Coronary artery (tissue), 2 donors: ENCODE results near the gene ZNF829.
A peak's percentile ranks its signal among the peaks of the same experiment; 100 is the strongest.

ENCODE experiments used
- DNase-seq: peaks from one replicate; pipeline ENCODE4 v3.0.0-alpha.2; 2017; ENCODE audit warnings: low spot score
- H3K27ac ChIP-seq, 2 donors: fragments of 200-600 bp; sonication (generic); one replicate each; pipeline ENCODE4 v1.5.1; 2016 to 2019
- H3K4me3 ChIP-seq: fragments of 200-600 bp; sonication (generic); 2 replicates; pipeline ENCODE4 v1.5.1; 2016; ENCODE audit warnings: mild to moderate bottlenecking, moderate library complexity
- CTCF ChIP-seq: fragments of 200-600 bp; sonication (generic); IDR thresholded peaks from one replicate; pipeline ENCODE4 v1.5.1; 2019; ENCODE audit warnings: antibody characterized with exemption

Gene ZNF829

DNA sequence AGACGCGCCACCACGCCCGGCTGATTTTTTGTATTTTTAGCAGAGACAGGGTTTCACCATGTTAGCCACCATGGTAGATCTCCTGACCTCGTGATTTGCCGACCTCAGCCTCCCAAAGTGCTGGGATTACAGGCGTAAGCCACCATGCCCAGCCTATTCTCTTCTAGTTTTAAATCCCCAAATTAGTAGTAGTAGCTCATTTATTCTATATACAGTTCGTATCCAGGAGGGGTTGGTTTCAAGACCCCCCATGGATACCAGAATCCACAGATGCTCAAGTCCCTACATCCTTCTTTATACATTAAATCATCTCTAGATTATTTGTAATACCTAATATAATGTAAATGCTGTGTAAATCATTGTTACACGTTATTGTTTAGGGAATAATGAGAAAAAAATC, 2.0 kb upstream of the ZNF829 start:
- DNase-seq: no peak
- Histone ChIP-seq H3K4me3 (no peak overlapping the region), H3K27ac (no peak overlapping the region)
- TF ChIP-seq CTCF: no peak

- H3K4me3 ChIP-seq: peak overlapping the region; percentile 78
- DNase-seq: no peak
- peak overlapping the region in 1 of 2 donors; percentile 82 for H3K27ac ChIP-seq
These were observed 900 bp upstream of the ZNF829 start for GRCh38 chr19:36916991-36917390.

GRCh38 chr19:36898422-36898821, 17.7 kb downstream of the ZNF829 start:
- Histone ChIP-seq H3K4me3 (no peak overlapping the region), H3K27ac (no peak overlapping the region)
- TF ChIP-seq CTCF: no peak
- no peak for DNase-seq

More at GRCh38 chr19:36916991-36917390, 900 bp upstream of the ZNF829 start:
- TF ChIP-seq CTCF: no peak

GRCh38 chr19:36894849-36895383, 21.2 kb downstream of the ZNF829 start:
- H3K27ac ChIP-seq: no peak overlapping the region
- no peak overlapping the region for H3K4me3 ChIP-seq
- DNase-seq: no peak
- TF ChIP-seq CTCF: no peak

DNA sequence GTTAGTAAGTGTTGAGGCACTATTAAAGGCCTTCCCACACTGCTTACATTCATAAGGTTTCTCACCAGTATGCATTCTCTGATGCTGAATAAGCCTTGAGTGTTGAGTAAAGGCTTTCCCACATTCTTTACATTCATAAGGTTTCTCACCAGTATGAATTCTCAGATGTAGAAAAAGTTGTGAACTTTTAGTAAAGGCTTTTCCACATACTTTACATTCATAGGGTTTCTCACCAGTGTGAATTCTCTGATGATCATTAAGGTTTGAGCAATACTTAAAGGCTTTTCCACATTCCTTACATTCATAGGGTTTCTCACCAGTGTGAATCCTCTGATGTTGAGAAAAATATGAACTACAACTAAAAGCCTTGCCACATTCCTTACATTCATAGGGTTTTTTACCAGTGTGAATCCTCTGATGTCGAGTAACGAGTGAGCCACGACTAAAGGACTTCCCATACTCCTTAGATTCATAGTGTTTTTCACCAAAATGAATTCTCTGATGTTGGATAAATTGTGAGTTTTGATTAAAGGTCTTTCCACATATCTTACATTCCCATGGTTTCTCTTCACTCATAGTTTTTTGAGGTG, 24.2 kb downstream of the ZNF829 start:
- TF ChIP-seq CTCF: no peak
- DNase-seq: no peak

GRCh38 chr19:36876993-36877938, 38.8 kb downstream of the ZNF829 start:
- no peak for DNase-seq
- H3K4me3 ChIP-seq: peak overlapping the region; percentile 50
- H3K27ac ChIP-seq: no peak overlapping the region
- no peak for TF ChIP-seq CTCF

More for the DNA sequence above, 24.2 kb downstream of the ZNF829 start:
- H3K27ac ChIP-seq: no peak overlapping the region
- H3K4me3 ChIP-seq: peak overlapping the region; percentile 33
